GM21526 (cell line): ENCODE results near the gene NEURL1.
"Not testable (repeated sequence)": the region's sequence is repeated elsewhere in the genome, so short reads cannot be mapped to it uniquely, and the experiment has no call there.

Experiments
- ATAC-seq: cut with Tn5 transposase; IDR thresholded peaks from one replicate; pipeline ENCODE4 v1.9.1; 2021; ENCODE audit warnings: moderate library complexity; ENCODE audit not compliant: unreplicated experiment, low FRiP score

NEURL1 gene

GRCh38 chr10:103600325-103600724 lies 106.8 kb downstream of the NEURL1 start:
- no peak for ATAC-seq

GRCh38 chr10:103600956-103601569 lies 107.6 kb downstream of the NEURL1 start:
- ATAC-seq: no peak

- no peak for ATAC-seq
These were observed 108.7 kb downstream of the NEURL1 start for GRCh38 chr10:103602028-103602851.

GRCh38 chr10:103602852-103603155 lies 109.3 kb downstream of the NEURL1 start:
- ATAC-seq: no peak

GRCh38 chr10:103603382-103603781 lies 109.9 kb downstream of the NEURL1 start:
- no peak for ATAC-seq

GRCh38 chr10:103605359-103606096 lies 112.0 kb downstream of the NEURL1 start:
- ATAC-seq: no peak

GRCh38 chr10:103606097-103606438 lies 112.6 kb downstream of the NEURL1 start:
- not testable (repeated sequence) for ATAC-seq

- not testable (repeated sequence) for ATAC-seq
These were observed 113.5 kb downstream of the NEURL1 start for GRCh38 chr10:103607051-103607450.

GRCh38 chr10:103608056-103608455 lies 114.6 kb downstream of the NEURL1 start:
- not testable (repeated sequence) for ATAC-seq

- no peak for ATAC-seq
These were observed 116.0 kb downstream of the NEURL1 start for GRCh38 chr10:103609231-103610082.

- ATAC-seq: no peak
These were observed 116.6 kb downstream of the NEURL1 start for GRCh38 chr10:103610083-103610472.

- ATAC-seq: no peak
These were observed 117.5 kb downstream of the NEURL1 start for GRCh38 chr10:103610921-103611511.

- no peak for ATAC-seq
These were observed 119.2 kb downstream of the NEURL1 start for GRCh38 chr10:103612462-103613365.

- no peak for ATAC-seq
These were observed 120.1 kb downstream of the NEURL1 start for GRCh38 chr10:103613616-103614015.

GRCh38 chr10:103614306-103615158 lies 121.0 kb downstream of the NEURL1 start:
- ATAC-seq: no peak

- no peak for ATAC-seq
These were observed 123.4 kb downstream of the NEURL1 start for GRCh38 chr10:103616705-103617601.

- ATAC-seq: no peak
These were observed 124.3 kb downstream of the NEURL1 start for GRCh38 chr10:103617602-103618385.
